KOPT-K1 (cell line): Measurements from ENCODE around the gene HSPA1B.
"Not testable (repeated sequence)": the region's sequence is repeated elsewhere in the genome, so short reads cannot be mapped to it uniquely, and the experiment has no call there.

Experiments
- H3K27ac ChIP-seq: fragments of 200-600 bp; sonication (generic); 2 replicates; pipeline ENCODE4 v1.5.1; 2016; ENCODE audit warnings: antibody characterized with exemption, mild to moderate bottlenecking, low read depth, low read length; ENCODE audit not compliant: poor library complexity, severe bottlenecking
- H3K36me3 ChIP-seq: fragments of 200-600 bp; sonication (generic); 2 replicates; pipeline ENCODE4 v1.5.1; 2017; ENCODE audit warnings: antibody characterized with exemption, mild to moderate bottlenecking, low read length, moderate library complexity; ENCODE audit not compliant: insufficient read depth
- H3K9me3 ChIP-seq: fragments of 200-600 bp; sonication (generic); 2 replicates; pipeline ENCODE4 v1.5.1; 2017; ENCODE audit warnings: antibody characterized with exemption, low read length, mild to moderate bottlenecking; ENCODE audit not compliant: insufficient read depth, poor library complexity, severe bottlenecking

HSPA1B gene

DNA sequence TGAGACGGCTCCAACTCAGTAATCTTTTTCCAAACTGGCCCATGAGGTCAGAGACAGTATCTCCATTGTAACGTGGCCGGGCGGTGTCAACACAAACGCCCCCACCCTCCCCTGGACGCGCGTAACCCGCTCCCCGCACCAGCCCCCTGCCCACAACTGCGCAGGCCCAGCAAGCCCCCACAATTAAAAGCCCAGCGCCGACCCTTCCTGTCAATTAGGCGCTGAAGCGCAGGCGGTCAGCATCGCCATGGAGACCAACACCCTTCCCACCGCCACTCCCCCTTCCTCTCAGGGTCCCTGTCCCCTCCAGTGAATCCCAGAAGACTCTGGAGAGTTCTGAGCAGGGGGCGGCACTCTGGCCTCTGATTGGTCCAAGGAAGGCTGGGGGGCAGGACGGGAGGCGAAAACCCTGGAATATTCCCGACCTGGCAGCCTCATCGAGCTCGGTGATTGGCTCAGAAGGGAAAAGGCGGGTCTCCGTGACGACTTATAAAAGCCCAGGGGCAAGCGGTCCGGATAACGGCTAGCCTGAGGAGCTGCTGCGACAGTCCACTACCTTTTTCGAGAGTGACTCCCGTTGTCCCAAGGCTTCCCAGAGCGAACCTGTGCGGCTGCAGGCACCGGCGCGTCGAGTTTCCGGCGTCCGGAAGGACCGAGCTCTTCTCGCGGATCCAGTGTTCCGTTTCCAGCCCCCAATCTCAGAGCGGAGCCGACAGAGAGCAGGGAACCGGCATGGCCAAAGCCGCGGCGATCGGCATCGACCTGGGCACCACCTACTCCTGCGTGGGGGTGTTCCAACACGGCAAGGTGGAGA, 12.3 kb upstream of the HSPA1B start, which contains the start of the genes HSPA1A and HSPA1L:
HSPA1A (plus strand) TSS at position 519 of the 814 bp plus-strand sequence; CDS start at position 733, 214 bp downstream.
HSPA1L (minus strand) TSS at position 259 of the 814 bp plus-strand sequence. CDS start 3,311 bp downstream, outside the sequence.
- Histone ChIP-seq H3K9me3 (no peaks in the 10 kb centered on the region), H3K27ac (no peak within 1 kb of the TSS), H3K36me3 (no peaks in the 10 kb centered on the region)

DNA sequence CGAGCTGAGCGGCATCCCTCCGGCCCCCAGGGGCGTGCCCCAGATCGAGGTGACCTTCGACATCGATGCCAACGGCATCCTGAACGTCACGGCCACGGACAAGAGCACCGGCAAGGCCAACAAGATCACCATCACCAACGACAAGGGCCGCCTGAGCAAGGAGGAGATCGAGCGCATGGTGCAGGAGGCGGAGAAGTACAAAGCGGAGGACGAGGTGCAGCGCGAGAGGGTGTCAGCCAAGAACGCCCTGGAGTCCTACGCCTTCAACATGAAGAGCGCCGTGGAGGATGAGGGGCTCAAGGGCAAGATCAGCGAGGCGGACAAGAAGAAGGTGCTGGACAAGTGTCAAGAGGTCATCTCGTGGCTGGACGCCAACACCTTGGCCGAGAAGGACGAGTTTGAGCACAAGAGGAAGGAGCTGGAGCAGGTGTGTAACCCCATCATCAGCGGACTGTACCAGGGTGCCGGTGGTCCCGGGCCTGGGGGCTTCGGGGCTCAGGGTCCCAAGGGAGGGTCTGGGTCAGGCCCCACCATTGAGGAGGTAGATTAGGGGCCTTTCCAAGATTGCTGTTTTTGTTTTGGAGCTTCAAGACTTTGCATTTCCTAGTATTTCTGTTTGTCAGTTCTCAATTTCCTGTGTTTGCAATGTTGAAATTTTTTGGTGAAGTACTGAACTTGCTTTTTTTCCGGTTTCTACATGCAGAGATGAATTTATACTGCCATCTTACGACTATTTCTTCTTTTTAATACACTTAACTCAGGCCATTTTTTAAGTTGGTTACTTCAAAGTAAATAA, 10.2 kb upstream of the HSPA1B start:
- H3K36me3 ChIP-seq, H3K9me3 ChIP-seq: not testable (repeated sequence)
- H3K27ac ChIP-seq: peak overlapping the region; percentile 18

DNA sequence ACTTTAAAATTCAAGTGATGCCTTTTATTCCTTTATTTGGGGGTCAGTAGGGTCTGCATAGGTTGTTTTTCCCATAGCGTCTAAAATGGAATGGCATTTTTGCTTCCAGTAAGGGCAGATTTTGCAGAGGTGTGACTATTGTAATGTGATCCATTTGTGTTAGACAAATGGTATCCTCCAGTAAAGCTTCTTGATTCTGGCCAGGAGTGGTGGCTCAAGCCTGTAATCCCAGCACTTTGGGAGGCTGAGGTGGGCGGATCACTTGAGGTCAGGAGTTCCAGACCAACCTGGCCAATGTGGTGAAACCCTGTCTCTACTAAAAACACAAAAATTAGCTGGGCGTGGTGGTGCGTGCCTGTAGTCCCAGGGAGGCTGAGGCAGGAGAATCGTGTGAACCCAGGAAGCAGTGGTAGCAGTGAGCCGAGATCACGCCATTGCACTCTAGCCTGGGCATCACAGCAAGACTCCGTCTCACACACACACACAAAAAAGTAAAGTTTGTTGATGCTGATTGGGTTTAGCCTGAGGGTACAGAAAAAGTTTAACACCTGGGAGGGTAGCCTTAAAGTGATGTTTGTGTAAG, 9.5 kb upstream of the HSPA1B start:
- H3K9me3 ChIP-seq, H3K27ac ChIP-seq, H3K36me3 ChIP-seq: not testable (repeated sequence)

DNA sequence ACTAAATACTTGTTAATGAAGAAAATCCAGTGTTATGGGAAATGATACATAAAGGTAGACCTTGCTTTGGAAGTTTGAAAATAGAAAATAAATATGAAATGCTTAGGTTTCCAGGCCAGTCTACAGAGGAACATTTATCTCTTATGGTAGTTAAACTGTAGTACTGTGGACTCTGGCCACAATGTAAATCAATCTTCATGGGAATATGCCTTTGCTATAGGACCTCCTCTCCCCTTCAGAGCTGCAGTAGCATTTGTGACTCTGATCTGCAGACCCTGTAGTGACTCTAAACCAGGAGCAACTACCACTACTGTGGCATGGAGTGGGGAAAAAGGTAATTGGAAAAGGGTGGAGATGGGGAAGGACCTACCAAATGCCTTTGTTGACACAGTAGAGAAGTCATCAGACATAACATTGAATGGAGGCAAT, 7.7 kb upstream of the HSPA1B start:
- no peak overlapping the region for H3K27ac ChIP-seq
- no peaks in the 10 kb centered on the region for H3K36me3 ChIP-seq
- H3K9me3 ChIP-seq: no peaks in the 10 kb centered on the region

DNA sequence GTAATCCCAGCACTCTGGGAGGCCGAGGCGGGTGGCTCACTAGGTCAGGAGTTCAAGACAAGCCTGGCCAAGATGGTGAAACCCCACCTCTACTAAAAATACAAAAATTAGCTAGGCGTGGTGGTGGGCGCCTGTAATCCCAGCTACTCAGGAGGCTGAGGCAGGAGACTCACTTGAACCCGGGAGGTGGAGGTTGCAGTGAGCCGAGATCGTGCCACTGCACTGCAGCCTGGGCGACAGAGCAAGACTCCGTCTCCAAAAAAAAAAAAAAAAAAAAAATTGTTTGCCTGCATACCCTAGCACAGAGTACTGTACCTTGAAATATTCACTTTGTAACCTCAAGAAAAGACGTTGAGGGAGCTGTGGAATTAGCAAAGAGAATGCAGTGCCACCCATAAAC, 7.1 kb upstream of the HSPA1B start:
- not testable (repeated sequence) for H3K36me3 ChIP-seq, H3K27ac ChIP-seq, H3K9me3 ChIP-seq

DNA sequence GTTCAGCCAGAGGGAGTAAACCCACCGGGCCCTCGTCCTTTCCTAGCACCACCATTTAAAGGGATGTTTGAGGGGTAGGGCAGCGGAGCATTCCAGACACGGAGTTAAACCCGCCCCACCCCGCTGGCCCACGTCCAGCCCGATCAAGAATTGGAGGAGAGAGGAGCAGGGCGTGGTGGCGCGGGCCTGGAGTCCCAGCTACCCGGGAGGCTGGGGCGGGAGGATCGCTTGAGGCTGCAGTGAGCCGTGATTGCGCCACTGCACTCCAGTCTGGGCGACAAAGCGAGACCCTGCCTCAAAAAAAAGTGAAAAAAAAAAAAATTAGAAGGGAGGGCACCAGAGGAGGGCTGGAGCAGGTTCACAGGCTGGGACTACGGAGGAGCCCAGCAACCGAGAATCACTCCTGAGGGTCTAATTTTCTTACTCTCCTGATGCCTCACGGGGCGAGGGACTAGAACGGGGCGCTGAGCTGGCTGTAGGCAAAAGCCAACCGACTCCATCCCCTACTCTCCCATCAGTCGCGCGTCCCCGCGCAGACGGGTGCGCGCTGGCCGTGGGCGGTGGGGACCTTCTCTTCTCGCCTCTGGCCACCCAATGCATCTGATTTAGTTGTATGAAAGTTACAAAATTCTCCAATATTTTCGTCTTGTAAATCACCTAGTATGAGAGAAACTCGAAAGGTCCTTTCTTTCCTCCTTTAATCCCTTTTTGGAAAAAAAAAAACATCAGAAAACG, 6.1 kb upstream of the HSPA1B start:
- H3K9me3 ChIP-seq: no peaks in the 10 kb centered on the region
- no peaks in the 10 kb centered on the region for H3K36me3 ChIP-seq
- peak overlapping the region; percentile 68 for H3K27ac ChIP-seq

DNA sequence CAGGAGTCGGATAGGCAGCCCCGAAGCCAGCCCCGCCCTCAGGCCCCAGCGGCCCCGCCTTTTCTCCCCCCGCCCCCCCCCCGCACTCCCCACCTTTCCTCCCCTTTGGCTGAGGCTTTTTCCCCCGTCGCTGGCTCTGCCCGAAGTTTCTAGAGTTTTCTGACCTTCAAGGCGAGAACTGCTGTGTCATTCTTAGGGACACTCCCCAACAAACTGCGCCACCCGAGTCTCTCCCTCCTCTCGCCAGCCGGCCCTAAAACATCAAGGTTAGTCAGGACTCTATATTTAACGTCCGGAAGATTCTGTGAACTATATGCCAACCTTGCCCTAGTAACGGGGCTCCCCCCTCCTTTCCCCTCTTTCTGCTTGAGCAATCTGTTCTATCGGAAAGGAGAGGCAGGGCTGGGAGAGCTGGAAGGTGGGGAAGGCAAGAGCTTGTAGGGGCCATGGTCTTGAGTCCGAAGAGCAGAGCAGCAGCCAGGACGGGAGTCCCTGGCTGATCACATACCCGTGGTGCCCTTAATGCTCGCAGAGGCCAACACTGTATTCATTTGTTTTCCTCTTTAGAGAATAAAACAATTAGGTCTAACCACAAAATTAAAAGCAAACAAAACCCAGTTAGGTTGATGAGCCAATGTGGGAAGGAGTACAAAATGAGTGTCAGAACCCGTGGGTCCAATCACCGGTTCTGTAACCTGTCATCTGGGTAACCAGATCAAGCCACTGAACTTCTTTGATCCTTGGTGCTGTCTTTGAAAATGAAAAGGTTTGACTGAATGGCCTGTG, 5.3 kb upstream of the HSPA1B start:
- Histone ChIP-seq H3K9me3 (no peaks in the 10 kb centered on the region), H3K36me3 (no peaks in the 10 kb centered on the region)

DNA sequence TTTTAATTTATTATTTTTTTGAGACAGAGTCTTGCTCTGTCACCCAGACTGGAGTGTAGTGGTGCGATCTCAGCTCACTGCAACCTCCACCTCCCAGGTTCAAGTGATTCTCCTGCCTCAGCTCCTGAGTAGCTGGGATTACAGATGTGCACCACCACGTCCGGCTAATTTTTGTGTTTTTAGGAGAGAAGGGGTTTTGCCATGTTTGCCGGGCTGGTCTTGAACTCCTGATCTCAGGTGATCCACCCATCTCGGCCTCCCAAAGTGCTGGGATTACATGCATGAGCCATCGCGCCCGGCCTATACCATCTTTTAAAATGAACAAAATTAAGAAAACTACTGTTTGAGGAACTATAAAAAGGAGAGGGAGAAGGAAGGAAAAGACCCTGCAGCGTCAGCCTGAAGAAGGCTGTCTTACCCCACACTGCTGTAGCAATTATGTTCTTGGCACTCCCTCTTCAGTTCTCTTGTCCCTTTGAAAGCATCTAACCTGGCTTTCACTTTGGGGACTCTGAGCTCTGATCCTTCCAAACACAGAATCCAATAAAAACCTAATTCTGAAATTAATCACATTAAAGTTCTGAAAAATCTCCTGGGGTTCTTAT, 3.8 kb upstream of the HSPA1B start:
- not testable (repeated sequence) for H3K27ac ChIP-seq, H3K36me3 ChIP-seq, H3K9me3 ChIP-seq

More for the DNA sequence above, 5.3 kb upstream of the HSPA1B start:
- H3K27ac ChIP-seq: peak overlapping the region; percentile 68

DNA sequence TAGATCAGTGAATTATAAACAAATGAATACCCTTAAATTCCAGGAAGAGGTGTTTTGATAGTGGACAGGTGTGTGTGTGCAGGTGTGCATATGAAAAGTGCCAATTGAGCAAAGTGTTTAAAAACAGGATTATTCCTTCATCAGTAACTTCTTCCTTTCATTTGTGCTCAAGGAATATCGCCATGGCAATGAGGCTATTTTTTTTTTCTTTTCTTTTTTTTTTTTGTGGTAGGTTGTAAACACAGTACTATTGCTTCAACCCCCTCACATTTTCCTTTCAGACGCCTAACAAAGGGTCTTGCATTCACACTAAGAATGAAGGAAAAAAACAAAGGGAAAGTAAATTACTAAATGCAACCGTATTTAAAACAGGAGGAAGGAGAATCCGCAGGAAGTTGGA, 2.0 kb upstream of the HSPA1B start:
- Histone ChIP-seq H3K36me3 (no peaks in the 10 kb centered on the region), H3K9me3 (no peaks in the 10 kb centered on the region), H3K27ac (no peak overlapping the region)

DNA sequence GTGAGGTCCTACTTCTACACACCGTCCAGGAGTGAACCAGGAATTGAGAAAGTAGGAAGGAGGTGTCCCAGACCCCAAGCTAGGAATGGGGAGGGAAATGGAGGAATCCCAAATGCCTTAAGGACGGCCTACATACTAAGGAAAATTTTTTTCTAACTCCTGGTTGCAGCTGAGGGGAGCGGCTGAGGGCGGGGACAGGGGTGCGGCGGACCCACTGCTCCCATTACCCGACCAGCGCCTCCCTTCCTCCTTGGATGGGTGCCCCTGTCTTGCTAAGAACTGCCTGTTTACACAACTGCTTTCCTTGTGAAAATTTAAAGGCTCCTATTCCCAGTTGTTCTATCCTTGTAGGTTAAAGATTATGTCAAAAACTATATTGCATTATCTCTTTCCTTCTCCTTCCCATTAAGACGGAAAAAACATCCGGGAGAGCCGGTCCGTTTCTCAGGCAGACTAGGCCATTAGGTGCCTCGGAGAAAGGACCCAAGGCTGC, 699 bp upstream of the HSPA1B start:
- H3K9me3 ChIP-seq: no peaks in the 10 kb centered on the region
- peak overlapping the region; percentile 70 for H3K27ac ChIP-seq
- H3K36me3 ChIP-seq: peaks cover 5% of the 10 kb centered on the region; the same call in 1 of the 2 replicates

DNA sequence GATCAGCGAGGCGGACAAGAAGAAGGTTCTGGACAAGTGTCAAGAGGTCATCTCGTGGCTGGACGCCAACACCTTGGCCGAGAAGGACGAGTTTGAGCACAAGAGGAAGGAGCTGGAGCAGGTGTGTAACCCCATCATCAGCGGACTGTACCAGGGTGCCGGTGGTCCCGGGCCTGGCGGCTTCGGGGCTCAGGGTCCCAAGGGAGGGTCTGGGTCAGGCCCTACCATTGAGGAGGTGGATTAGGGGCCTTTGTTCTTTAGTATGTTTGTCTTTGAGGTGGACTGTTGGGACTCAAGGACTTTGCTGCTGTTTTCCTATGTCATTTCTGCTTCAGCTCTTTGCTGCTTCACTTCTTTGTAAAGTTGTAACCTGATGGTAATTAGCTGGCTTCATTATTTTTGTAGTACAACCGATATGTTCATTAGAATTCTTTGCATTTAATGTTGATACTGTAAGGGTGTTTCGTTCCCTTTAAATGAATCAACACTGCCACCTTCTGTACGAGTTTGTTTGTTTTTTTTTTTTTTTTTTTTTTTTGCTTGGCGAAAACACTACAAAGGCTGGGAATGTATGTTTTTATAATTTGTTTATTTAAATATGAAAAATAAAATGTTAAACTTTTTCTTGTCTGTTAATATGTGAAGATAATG, 2.2 kb downstream of the HSPA1B start:
- Histone ChIP-seq H3K27ac (peak overlapping the region; percentile 63), H3K9me3 (no peaks in the 10 kb centered on the region), H3K36me3 (peaks cover 5% of the 10 kb centered on the region; the same call in 1 of the 2 replicates)

DNA sequence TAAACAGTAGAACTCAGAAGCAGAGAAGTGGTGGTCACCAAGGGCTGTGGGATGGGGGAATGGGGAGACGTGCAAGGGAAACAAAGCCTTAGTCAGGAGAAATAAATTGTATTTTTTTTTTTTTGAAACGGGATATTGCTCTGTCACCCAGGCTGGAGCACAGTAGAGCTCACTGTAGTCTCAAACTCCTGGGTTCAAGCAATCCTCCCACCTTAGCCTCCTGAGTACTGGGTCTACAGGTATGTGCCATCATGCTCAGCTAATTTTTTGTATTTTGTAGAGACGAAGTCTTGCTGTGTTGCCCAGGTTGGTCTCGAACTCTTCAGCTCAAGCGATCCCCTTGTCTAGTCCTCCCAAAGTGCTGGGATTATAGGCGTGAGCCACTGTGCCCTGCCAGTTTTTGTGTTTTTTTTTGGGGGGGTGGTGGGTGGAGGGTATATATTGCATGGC, 3.4 kb downstream of the HSPA1B start:
- Histone ChIP-seq H3K9me3 (no peaks in the 10 kb centered on the region), H3K27ac (peak overlapping the region; percentile 55), H3K36me3 (peaks cover 7% of the 10 kb centered on the region)
